Measurements from ENCODE around the gene PIP5K1C.

Gene PIP5K1C

DNA sequence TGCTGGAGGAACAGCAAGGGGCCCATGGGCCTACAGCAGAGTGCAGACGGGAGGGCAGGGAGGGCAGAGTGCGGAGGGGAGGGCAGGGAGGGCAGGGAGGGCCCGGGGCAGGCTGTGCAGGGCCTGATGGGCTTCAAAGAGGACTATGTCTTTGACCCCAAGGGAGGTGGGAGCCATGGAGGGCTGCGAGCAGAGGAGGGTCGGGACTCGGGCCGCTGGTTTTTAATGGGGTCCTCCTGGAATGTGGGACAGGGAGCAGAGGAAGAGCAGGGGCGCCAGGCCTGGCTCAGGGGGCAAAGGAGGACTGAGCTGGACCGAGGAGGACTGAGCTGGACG lies 3.6 kb downstream of the PIP5K1C start:
- no peak overlapping the region for H3K4me3 ChIP-seq (ENCODE audit: low read depth, low read length)
- DNase-seq (ENCODE audit: low read depth), result no peak

DNA sequence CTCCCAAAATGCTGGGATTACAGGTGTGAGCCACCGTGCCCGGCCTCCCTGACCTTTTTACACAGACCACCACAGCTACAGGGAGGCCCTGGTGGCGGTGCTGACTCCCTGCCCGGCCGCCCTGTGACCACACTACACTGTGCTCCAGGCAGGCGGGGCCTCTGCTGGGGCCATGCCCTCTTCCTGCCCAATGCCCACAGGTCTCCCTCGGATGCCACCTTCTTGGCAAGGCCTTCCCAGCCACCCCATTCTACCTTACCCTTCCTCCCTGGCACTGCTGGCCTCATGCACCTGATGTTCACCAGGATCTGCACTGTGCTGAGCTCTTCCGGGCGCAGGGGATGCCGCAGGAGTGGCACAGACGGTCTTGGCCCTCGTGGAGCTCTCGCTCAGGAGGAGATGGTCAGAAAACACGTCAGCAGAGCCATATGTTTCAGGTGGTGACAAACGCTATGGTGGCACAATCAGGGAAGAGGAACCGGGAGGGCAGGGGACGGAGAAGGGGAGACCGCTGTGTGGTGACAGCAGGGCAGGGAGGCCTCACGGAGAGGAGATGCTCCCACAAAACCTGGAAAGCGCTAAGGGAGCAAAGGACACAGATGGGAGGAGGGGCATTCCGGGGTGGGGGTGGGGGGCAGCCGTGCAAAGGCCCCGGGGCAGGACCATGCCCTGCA lies 4.1 kb downstream of the PIP5K1C start:
- H3K4me3 ChIP-seq (ENCODE audit: low read depth, low read length), result no peak overlapping the region
- DNase-seq (ENCODE audit: low read depth), result no peak

DNA sequence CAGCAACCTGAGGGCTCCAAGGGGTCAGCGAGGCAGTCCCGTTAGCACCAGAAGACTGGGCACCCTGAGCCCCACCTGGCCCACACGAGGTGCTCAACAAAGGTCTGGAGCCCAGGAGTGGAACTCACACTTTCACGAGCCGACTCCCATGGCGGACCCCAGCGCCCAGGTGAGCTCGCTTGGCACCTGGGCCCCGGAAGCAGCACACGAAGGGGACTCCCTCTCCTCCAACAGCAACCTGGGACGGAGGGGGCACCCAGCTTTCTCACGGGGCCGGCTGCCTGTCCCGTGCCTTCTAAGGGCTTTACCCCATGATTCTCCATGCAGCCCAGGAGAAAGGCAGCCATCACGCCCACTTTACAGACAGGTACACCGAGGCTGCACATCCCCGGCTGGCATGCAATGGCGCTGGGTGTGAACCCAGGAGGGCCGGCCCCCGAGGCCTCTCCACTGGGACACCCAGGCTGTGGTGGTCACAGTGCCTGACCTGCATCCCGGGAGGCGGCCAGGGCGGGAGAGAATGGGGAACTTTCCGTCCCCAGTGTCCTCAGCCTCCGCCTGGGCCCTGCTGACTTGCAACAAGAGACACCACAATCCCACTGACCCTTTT lies 5.0 kb downstream of the PIP5K1C start:
- no peak overlapping the region for H3K4me3 ChIP-seq (ENCODE audit: low read depth, low read length)
- no peak for DNase-seq (ENCODE audit: low read depth)

DNA sequence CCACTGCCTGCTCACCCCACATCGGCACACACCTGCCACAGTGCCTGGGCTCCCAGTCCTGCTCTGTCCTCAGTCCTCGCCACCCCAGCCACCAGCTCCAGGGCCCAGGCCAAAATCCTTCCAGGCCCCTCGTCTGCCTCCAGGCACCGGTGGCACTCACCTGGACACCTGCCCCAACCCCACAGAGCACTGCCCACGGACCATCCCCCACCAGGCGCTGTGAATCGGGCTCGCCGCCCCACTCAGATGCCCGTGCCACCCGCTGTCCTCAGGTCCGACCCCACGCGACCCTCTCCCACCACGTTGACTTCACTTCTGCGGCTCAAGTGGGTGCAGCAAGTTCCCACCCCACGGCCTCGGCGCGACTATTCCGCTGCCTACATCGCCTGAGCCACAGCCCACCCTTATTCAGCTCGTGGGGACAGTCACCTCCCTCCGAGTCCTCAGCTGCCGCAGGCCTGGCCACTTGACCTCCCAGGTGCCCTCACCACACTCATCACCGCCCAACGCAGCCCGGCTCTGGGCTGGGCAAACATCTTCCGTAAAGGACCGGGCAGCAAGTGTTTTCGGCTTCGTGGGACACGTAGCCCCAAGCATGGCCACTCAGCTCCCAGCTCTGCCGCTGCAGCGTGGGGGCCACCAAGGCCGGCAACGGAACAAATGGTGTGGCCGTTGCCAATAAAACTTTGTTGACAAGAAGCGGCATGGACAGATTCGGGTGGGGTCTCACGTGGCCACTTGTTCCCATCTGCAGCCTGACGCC lies 5.7 kb downstream of the PIP5K1C start:
- no peak for DNase-seq (ENCODE audit: low read depth)
- H3K4me3 ChIP-seq (ENCODE audit: low read depth, low read length), result no peak overlapping the region

DNA sequence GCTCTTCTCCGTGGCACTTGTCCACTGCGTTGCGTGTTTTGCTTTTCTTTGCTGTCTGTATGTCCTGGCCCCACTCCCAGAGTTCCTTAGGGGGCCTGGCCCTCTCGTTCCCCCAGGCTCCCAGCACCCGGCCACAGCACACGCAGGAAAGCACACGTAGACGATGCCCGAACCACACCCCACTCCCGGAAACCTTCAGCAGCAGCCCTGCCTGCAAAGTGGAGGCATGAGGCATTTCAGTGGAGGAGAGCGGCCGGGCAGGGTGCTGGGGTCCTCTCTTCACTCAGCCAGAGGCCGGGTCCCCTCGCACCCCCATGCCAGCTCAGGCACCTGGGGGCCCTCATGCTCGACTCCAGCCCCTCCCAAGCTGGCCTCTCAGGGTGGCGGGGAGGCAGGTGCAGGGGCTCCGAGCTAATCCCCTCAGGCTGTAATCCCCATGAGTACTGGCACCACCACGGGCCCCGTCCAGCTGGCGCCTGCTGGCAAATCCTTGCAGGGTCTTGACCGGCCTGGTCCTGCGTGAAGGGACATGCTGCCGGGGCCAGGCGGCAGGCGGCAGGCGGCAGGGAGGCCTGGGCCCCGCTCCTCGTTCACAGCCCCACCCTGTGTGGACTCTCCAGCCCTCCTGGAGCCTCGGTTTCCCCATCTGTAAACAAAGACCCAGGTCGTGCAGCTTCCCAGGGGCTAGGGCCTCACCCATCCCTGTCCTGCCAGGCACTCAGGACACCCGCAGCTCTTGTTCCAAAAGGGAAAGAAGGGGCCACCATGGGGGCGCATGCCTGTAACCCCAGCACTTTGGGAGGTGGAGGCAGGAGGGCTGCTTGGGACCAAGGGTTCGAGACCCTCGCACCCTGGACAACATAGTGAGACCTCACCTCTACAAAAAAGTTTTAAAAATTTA lies 7.0 kb downstream of the PIP5K1C start:
- H3K4me3 ChIP-seq (ENCODE audit: low read depth, low read length), result no peak overlapping the region
- no peak for DNase-seq (ENCODE audit: low read depth)

DNA sequence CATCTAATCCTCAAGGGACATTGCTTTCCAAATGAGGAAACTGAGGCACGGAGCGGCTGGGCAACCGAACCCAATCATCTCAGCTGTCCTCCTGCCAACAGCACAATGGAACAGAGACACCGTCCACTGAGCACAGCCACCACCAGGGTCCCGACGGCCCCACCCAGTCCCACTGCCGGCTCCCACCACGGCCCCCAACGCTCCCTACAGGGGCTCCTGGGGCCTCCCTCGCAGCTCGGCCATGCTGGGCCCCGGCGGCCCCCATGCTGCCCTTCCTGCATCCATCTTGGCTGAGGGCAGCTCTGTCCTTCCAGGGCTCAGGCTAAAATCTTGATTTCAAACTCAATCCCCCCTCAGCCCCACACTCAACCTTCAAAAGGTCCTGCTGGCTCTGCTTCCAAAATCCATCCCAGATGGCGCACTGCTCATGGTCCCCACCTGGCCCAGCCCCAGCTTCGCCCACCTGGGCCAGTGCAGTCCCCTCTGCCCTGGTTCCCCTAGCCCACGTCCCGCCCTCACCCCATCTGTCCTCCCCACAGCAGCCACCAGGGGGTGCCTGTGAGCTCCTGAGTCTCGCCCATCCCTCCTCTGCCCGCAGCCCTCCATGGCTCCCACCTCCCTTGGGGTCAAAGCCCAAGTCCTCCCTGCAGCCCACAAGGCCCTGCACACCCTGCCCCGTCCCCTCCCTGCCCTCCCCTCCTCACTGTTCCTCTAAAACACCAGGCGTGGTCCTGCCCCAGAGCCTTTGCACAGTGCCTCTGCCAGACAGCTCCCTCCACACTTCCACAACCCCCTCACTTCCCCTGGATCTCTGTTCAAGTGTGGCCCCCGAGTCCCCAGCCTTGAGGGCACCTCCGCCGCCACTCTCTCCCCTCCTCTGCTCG lies 7.9 kb downstream of the PIP5K1C start:
- no peak for DNase-seq (ENCODE audit: low read depth)
- H3K4me3 ChIP-seq (ENCODE audit: low read depth, low read length), result no peak overlapping the region

DNA sequence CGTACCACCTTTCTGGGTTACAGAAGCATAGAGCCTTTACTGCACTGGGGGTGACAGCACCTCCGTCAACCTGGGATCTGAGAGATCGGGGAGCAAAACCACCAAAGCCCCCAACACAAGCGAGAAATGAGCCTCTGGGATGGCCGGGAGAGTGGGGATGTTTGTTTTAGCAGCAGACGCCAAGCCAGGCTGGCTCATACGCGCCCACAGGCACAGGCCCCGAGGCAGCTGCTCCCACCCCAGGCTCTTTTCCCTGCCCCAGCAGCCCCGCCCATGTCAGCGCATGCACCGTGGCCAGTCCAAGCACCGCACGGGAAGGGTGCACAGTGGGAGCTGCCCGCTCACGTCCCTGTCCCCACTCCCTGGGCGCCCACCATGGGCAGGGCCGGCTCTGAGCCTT lies 8.5 kb downstream of the PIP5K1C start:
- no peak overlapping the region for H3K4me3 ChIP-seq (ENCODE audit: low read depth, low read length)
- no peak for DNase-seq (ENCODE audit: low read depth)

DNA sequence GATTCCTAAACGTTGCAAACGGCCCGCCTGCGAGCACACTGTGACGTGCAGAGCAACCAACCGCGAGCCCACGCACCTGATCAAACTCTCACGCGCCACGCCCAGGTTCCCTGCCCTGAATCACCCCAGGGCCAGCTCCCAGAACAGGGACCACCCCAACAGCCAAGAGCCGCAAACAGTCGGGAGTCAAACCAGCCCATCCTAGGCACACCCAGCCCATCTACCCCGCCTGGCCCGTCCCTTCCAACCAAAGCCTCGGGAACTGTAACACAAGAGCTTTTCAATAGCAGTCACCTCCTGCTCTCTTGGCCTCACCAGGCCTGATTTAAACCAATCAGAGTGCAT lies 8.9 kb downstream of the PIP5K1C start:
- DNase-seq (ENCODE audit: low read depth), result no peak
- H3K4me3 ChIP-seq (ENCODE audit: low read depth, low read length), result no peak overlapping the region

DNA sequence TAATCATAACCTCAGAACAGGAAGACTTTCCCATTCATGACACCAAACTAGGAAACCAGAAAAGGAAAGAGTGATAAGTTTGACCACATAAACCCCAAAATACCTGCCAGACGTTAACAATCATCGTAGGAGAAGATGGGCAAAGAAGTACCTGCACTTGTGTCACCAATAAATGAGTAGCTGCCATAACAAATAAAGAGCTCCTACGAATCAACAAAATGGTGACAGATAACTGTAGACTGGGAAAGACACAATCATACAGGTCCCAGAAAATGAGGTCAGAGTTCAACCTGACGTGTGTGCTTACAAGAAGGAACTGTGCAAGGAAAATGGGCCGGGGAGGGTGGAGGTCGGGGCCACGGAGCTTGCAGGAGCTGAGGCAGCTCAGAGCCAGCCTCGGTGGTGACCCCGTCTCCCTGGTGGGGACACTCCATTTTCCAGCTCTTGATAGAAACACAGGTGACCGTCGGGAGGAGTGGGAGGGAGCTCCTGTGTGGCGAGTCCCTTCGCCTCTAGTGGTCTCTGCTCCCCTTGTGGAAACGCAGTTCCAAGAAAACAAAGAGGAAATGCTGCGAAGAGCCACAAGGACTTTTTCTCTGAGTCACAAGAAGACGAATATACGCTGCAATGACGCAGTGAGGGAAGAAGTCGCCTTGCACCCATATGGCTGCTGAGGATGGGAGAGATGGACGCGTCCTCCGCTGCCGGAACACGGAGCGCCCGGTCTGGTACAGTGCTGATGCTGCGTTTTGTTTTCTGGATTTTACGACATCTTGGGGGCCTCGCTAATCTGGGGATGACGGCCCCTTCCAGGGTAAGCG lies 9.5 kb downstream of the PIP5K1C start:
- no peak overlapping the region for H3K4me3 ChIP-seq (ENCODE audit: low read depth, low read length)
- DNase-seq (ENCODE audit: low read depth), result no peak

DNA sequence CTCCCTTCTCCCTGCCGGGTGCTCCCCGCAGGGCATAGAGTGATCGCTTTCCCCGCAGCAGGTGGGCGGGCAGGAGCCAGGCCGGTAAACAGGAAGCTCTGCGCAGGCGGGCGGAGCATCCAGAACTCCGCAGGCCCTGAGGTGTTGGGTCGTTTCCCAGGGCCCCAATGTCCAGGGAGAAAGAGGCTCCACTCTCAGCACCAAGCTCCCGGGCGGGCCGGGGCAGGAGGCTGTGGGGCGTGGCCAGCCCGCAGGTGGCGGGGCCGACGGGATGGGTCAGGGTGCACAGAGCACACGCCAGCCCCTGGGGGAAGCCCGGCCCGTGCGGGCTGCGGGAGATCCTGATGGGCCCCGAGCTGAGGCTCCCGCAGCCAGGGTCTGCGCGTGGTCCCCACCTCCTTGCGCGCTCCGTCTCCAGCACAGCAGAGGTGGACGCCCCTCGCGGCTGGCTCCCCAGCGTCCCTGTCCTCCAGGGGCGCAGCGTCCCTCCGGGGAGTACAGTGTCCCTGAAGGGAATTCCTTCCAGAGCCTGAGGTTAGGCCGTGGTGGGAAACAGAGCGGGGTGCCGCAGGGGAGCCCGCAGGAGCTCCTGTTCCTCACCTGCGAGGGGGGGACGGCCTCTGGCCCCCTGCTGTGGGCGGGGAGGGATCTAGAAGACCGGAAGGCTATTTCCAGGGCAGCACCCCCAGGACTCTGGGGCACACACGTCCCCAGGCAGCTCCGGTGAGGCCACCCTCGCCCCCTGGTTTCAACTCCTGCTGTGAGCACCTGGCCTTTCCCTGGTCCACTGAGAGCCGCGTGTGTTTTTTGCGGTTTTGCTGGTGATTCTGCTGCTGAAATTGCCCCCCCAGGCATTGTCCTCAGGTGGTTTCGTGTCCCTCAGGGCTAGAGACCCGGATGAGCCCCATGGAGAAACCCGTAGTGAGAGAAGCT lies 12.2 kb downstream of the PIP5K1C start:
- no peak for DNase-seq (ENCODE audit: low read depth)
- no peak overlapping the region for H3K4me3 ChIP-seq (ENCODE audit: low read depth, low read length)

DNA sequence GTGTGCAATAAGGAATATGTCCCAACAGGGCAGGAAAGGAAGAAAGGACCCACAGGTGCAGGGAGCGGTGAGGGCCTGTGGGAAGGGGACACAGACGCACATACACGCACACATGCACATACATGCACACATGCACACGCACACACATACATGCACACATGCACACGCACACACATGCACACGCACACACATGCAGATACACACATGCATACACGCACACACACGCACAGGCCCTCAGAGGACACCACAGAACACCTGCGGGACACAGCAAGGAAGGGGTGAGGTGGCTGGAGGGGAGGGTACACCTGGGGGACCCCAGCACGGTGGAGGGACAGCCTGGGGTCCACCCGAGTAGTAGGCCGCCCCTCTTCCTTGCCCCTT lies 12.9 kb downstream of the PIP5K1C start:
- H3K4me3 ChIP-seq (ENCODE audit: low read depth, low read length), result no peak overlapping the region

DNA sequence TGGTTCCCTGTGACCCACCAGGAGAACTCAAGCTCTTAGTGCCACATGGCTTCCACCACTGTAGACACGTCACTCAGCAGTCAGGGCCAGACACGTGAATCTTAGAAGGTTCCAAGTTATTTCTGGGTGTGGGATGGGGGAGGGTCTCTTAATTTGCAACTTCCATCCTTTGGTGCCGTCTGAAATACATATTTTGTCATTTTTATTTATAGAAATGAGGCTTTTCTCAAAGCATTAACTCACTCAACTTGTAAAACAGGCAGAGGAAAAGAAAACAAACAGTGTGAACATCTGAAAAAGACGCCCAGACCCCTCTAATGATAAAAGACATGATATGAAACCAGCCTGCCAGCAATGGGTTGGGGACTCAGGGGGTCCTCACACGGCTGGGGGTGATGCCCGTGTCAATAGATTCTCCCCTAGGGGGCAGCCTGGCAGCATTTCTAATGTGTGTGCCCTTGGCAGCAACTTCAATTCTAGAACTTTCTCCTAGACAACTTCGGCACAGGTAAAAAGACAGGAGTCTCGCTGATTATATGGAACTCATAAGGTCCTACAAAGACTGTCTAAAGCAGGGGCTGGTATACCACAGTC lies 15.4 kb downstream of the PIP5K1C start:
- no peak for DNase-seq (ENCODE audit: low read depth)
- H3K4me3 ChIP-seq (ENCODE audit: low read depth, low read length), result no peak overlapping the region

More for the DNA sequence above, 12.9 kb downstream of the PIP5K1C start:
- no peak for DNase-seq (ENCODE audit: low read depth)

DNA sequence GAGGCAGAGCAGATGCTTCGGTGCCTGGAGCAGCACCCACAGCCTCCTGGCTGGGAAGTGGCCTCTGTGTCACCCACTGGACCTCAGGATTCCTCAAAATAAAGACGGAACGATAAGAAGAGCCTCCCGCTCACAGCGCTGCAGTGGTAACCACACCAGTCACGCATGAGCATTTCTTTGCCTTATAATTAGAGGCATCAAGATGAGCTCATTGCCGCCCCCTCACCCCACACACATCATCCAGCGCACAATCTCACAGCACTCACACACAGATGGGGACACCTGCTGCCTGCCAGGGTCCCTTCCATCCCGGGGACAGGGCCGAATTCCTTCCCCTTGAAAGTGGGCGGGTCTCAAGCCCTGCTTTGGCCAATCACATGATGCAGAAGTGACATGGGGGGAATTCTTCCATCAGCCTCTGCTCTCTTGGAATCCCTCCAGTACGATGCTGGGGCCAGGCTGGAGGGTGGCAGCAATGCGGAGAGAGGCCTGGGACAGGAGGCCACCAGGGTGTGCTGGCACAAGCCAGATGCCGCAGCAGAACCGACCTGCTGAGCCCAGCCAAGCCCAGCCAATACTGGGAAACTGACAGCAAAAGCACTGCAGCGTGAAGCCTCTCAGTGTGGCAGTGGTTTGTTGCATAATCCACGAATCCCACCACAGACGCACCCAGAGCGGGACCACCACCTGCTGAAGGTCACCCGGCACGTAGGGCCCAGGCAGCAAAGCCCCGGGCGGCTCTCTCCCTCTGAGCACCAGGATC lies 16.0 kb downstream of the PIP5K1C start:
- peak; percentile 22 for DNase-seq (ENCODE audit: low read depth)
- no peak overlapping the region for H3K4me3 ChIP-seq (ENCODE audit: low read depth, low read length)

DNA sequence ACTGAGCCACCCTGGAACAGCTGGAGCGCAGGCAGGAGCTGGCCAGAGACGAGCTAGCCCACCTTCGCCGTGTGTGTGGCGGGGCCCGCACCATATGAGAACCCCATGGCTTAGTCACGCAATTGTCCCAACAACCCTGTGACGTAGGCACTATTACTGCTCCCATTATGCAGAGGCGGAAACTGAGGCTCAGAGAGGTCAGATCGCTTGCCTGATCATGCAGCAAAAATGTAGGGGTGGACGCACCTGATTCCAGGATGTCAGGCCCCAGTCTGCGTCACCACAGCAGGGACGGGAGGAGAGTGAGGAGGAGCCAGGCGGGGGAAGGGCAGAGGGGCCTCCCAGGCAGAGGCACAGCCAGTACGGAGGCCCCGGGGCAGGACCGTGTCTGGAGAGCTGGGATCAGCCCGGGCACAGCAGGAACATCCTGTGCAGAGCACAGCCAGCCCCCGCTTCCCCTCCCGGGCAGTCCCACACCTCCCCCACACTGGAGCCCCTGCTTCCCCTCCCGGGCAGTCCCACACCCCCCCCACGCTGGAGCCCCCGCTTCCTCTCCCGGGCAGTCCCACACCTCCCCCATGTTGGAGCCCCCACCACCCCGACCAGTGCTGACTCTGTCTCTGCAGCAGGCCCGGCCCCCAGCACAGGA lies 16.7 kb downstream of the PIP5K1C start:
- H3K4me3 ChIP-seq (ENCODE audit: low read depth, low read length), result no peak overlapping the region
- DNase-seq (ENCODE audit: low read depth), result no peak

DNA sequence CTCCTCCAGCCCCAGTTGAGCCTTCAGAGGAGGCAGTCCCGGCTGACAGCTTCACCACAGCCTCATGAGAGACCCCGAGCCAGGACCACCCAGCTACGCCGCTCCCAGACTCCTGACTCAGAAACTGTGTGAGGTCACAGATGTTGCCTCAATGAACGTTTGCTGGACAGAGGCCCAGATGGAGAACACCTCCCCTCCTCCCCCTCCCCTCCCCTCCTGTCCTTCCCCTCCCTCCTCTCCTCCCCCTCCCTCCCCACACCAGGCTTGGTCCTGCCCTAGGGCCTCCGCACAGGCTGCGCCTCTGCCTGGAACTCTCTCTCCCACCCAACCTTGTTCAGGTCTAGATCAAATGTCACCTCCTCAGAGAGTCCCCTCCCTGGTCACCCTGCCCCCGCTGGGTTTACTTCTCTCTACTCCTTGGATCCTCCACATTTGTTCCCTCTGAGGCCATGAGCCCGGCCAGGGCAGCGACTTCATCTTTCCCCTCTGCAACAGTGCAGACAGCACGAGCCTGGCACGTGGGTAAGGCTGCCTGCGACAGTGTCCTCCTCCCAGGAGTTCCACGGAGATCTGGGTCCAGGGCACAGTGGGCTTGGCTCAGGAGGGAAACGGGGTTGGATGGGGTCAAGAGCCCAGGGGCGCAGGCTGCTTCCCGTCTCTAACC lies 17.4 kb downstream of the PIP5K1C start:
- H3K4me3 ChIP-seq (ENCODE audit: low read depth, low read length), result no peak overlapping the region
- peak; percentile 54 for DNase-seq (ENCODE audit: low read depth)

Measured in skeletal muscle cell (primary cell).